SK-N-MC (cell line): ENCODE results near the gene CACNB1.

Source experiments
- EZH2 ChIP-seq: fragments of 200-600 bp; sonication (generic); IDR thresholded peaks from one replicate; pipeline ENCODE4 v1.6.1; 2017; ENCODE audit warnings: antibody characterized with exemption
- POLR2AphosphoS5 ChIP-seq: IDR thresholded peaks from 2 replicates; pipeline ENCODE4 v1.6.1; 2012; ENCODE audit warnings: mild to moderate bottlenecking, low read depth, low read length, borderline replicate concordance

- peak; percentile 69; the same call in 1 of the 2 replicates for TF ChIP-seq POLR2AphosphoS5
- TF ChIP-seq EZH2: no peak
Observed at GRCh38 chr17:39199820-39200069, 2.3 kb upstream of the CACNB1 start.
